GM21423 (cell line): ENCODE results near the gene ZNF382.

Experiments used
- ATAC-seq: cut with Tn5 transposase; IDR thresholded peaks from one replicate; pipeline ENCODE4 v1.9.1; 2021; ENCODE audit warnings: mild to moderate bottlenecking, moderate library complexity; ENCODE audit not compliant: unreplicated experiment

ZNF382 gene

GRCh38 chr19:36674201-36674600 lies 69.1 kb downstream of the ZNF382 start:
- ATAC-seq: no peak

- no peak for ATAC-seq
Observed at GRCh38 chr19:36679455-36679854, 74.3 kb downstream of the ZNF382 start.
